Measurements from ENCODE around the gene FAF1. TPM values are rescaled to one million over a fixed set of nuclear protein-coding genes. Genes with fewer than 3 reads are reported as not detected.
"Not testable (repeated sequence)": the region's sequence is repeated elsewhere in the genome, so short reads cannot be mapped to it uniquely, and the experiment has no call there.

The FAF1 gene
- total RNA-seq, 1 donor from 2014 or later, result 10.4 TPM

- peak; percentile 18 for DNase-seq (ENCODE audit: low spot score)
Observed at GRCh38 chr1:50959303-50959912, 659 bp downstream of the FAF1 start.

- no peak for DNase-seq (ENCODE audit: low spot score)
Observed at GRCh38 chr1:50955116-50955515, 5.0 kb downstream of the FAF1 start.

- DNase-seq (ENCODE audit: low spot score), result not testable (repeated sequence)
Observed at GRCh38 chr1:50952566-50952965, 7.5 kb downstream of the FAF1 start.

- DNase-seq (ENCODE audit: low spot score), result no peak
Observed at GRCh38 chr1:50950396-50950795, 9.7 kb downstream of the FAF1 start.

- DNase-seq (ENCODE audit: low spot score), result no peak
Observed at GRCh38 chr1:50949286-50949982, 10.6 kb downstream of the FAF1 start.

GRCh38 chr1:50942334-50942733 lies 17.7 kb downstream of the FAF1 start:
- no peak for DNase-seq (ENCODE audit: low spot score)

GRCh38 chr1:50940291-50940690 lies 19.8 kb downstream of the FAF1 start:
- no peak for DNase-seq (ENCODE audit: low spot score)

GRCh38 chr1:50936321-50936720 lies 23.7 kb downstream of the FAF1 start:
- DNase-seq (ENCODE audit: low spot score), result no peak

GRCh38 chr1:50935276-50935675 lies 24.8 kb downstream of the FAF1 start:
- not testable (repeated sequence) for DNase-seq (ENCODE audit: low spot score)

- DNase-seq (ENCODE audit: low spot score), result no peak
Observed at GRCh38 chr1:50934838-50935237, 25.2 kb downstream of the FAF1 start.

GRCh38 chr1:50933770-50934169 lies 26.3 kb downstream of the FAF1 start:
- not testable (repeated sequence) for DNase-seq (ENCODE audit: low spot score)

GRCh38 chr1:50932043-50932442 lies 28.0 kb downstream of the FAF1 start:
- DNase-seq (ENCODE audit: low spot score), result not testable (repeated sequence)

- no peak for DNase-seq (ENCODE audit: low spot score)
Observed at GRCh38 chr1:50930965-50931737, 28.9 kb downstream of the FAF1 start.

- no peak for DNase-seq (ENCODE audit: low spot score)
Observed at GRCh38 chr1:50930193-50930592, 29.9 kb downstream of the FAF1 start.

- peak; percentile 18 for DNase-seq (ENCODE audit: low spot score)
Observed at GRCh38 chr1:50929376-50929958, 30.6 kb downstream of the FAF1 start.

GRCh38 chr1:50923564-50923963 lies 36.5 kb downstream of the FAF1 start:
- DNase-seq (ENCODE audit: low spot score), result no peak

GRCh38 chr1:50921029-50921428 lies 39.0 kb downstream of the FAF1 start:
- DNase-seq (ENCODE audit: low spot score), result no peak

GRCh38 chr1:50920409-50920808 lies 39.7 kb downstream of the FAF1 start:
- DNase-seq (ENCODE audit: low spot score), result no peak

- DNase-seq (ENCODE audit: low spot score), result no peak
Observed at GRCh38 chr1:50917138-50918137, 42.6 kb downstream of the FAF1 start.

- DNase-seq (ENCODE audit: low spot score), result no peak
Observed at GRCh38 chr1:50915621-50916020, 44.4 kb downstream of the FAF1 start.

GRCh38 chr1:50913954-50914353 lies 46.1 kb downstream of the FAF1 start:
- no peak for DNase-seq (ENCODE audit: low spot score)

All from umbilical cord (tissue), 2 donors.